ENCODE results near the gene ZNF783. TPM values are rescaled to one million over a fixed set of nuclear protein-coding genes. Genes with fewer than 3 reads are reported as not detected.

Gene ZNF783
- total and polyA plus RNA-seq, 9 of the 15 experiments (the other 6 are each of a cell fraction or from before 2014, with no cell fraction given): 0.66 to 11.2 (median 5.4) TPM

- no peak for TF ChIP-seq RFX7 (CRISPR knock-in tag; IDR thresholded peaks at IDR 0.05)
- TF ChIP-seq NBN (IDR thresholded peaks at IDR 0.05; ENCODE audit: low read depth): no peak
- peak; percentile 92 for TF ChIP-seq LCOR (CRISPR knock-in tag; IDR thresholded peaks at IDR 0.05)
- no peak for TF ChIP-seq KLF13 (tag; IDR thresholded peaks at IDR 0.05; ENCODE audit: borderline replicate concordance, low read depth)
- no peak for TF ChIP-seq CREB5 (CRISPR knock-in tag; IDR thresholded peaks at IDR 0.05)
- TF ChIP-seq SRSF7 (optimal IDR thresholded peaks at IDR 0.05; ENCODE audit: low read depth, low read length): no peak
- TF ChIP-seq ZNF124 (CRISPR knock-in tag; IDR thresholded peaks at IDR 0.05): no peak
- TF ChIP-seq SP2 (IDR thresholded peaks at IDR 0.05; ENCODE audit: extremely low read depth, low read depth, low read length, poor library complexity, severe bottlenecking): peak; percentile 73
- TF ChIP-seq NR3C1 (CRISPR knock-in tag; IDR thresholded peaks at IDR 0.05): 0 out of 2 replicates have a peak, but pooled peaks have one; percentile 84
- TF ChIP-seq PPARD (CRISPR knock-in tag; IDR thresholded peaks at IDR 0.05): no peak
- TF ChIP-seq ZBTB1 (CRISPR knock-in tag; IDR thresholded peaks at IDR 0.05; ENCODE audit: borderline replicate concordance, low read depth): peak; percentile 78; the same call in 1 of the 2 replicates
- peak; percentile 86; the same call in 1 of the 2 replicates for TF ChIP-seq KAT7 (CRISPR knock-in tag; IDR thresholded peaks at IDR 0.05; ENCODE audit: borderline replicate concordance)
- TF ChIP-seq BRCA1 (IDR thresholded peaks at IDR 0.05): no peak
- TF ChIP-seq BRCA1 (CRISPR knock-in tag; IDR thresholded peaks at IDR 0.05): 0 out of 2 replicates have a peak, but pooled peaks have one; percentile 86
- TF ChIP-seq CHD1 (IDR thresholded peaks at IDR 0.05; ENCODE audit: low read length): peak; percentile 74
- TF ChIP-seq TCF7 (IDR thresholded peaks at IDR 0.05; ENCODE audit: borderline replicate concordance): 0 out of 2 replicates have a peak, but pooled peaks have one; percentile 35
- no peak for TF ChIP-seq RFX5 (IDR thresholded peaks at IDR 0.05; ENCODE audit: low read depth, low read length)
- peak; percentile 89 for TF ChIP-seq SUPT5H (IDR thresholded peaks at IDR 0.05)
- peak; percentile 76; the same call in 1 of the 2 replicates for TF ChIP-seq POLR2AphosphoS5 (IDR thresholded peaks at IDR 0.05; ENCODE audit: control insufficient read depth, insufficient read depth, low read depth, low read length)
- TF ChIP-seq YY1 (IDR thresholded peaks at IDR 0.05; ENCODE audit: borderline replicate concordance in 1 of 3, control insufficient read depth in 1 of 3, extremely low read depth in 1 of 3, insufficient read depth in 3 of 3, insufficient read length in 1 of 3, insufficient replicate concordance in 2 of 3, low read depth in 1 of 3, low read length in 2 of 3): peak in 2 of 3 experiments; percentile 67 to 71
- no peak for TF ChIP-seq HDGF (IDR thresholded peaks at IDR 0.05)
- TF ChIP-seq RBBP5 (IDR thresholded peaks at IDR 0.05; ENCODE audit: borderline replicate concordance, insufficient read depth, low read length, poor library complexity, severe bottlenecking): peak; percentile 100
- TF ChIP-seq SRSF1 (IDR thresholded peaks at IDR 0.05; ENCODE audit: low read depth, low read length): no peak
- TF ChIP-seq ZBTB49 (CRISPR knock-in tag; IDR thresholded peaks at IDR 0.05; ENCODE audit: borderline replicate concordance): no peak
- peak; percentile 35 for TF ChIP-seq ZFP36 (IDR thresholded peaks at IDR 0.05; ENCODE audit: low read depth, low read length, partially characterized antibody)
Observed at GRCh38 chr7:149239345-149240143, 22.5 kb upstream of the ZNF783 start, which contains the start of gene ZNF212 (continued).
